K562 (cell line): ENCODE data around the gene FAM78A. TPM values are rescaled to one million over a fixed set of nuclear protein-coding genes. Genes with fewer than 3 reads are reported as not detected.
A peak's percentile ranks its signal among the peaks of the same experiment; 100 is the strongest.

Experiments
- ATAC-seq: fragments of 200-7000 bp; cut with Tn5 transposase; 3 replicates; pipeline ENCODE4 v1.9.1; 2020; ENCODE audit warnings: moderate library complexity
- BruUV-seq: library from RNA; stranded (reverse); fragments of 400-500 nt; replicated peaks from 2 replicates; lab custom pipeline; 2021; lab: Mats Ljungman, UMichigan
- CTCF ChIA-PET: fragments of 300-600 bp; formaldehyde crosslinking; extraction: SDS; loops from one replicate; lab custom pipeline; 2021; ENCODE audit warnings: low intra/inter-chr PET ratio; lab: Yijun Ruan, JAX
- POLR2A ChIA-PET: fragments of 300-600, 350-650 bp; sonication (Branson Sonifier 250); formaldehyde crosslinking; extraction: SDS; loops from one replicate; lab custom pipeline; 2021; ENCODE audit warnings: antibody characterized with exemption, inconsistent platforms; lab: Yijun Ruan, JAX
- DNase-seq, 4 experiments: peaks; one replicate each; pipeline versions ENCODE4 v3.0.0 to v3.0.0-alpha.2; 2011 to 2018; ENCODE audit warnings: low spot score in 3 of 4, mixed read lengths in 3 of 4; ENCODE audit errors: extremely low read depth in 1 of 4
- FAIRE-seq: peaks from 2 replicates; lab custom pipeline; 2011; peaks lifted over from hg19 to GRCh38; lab: Jason Lieb, UNC
- H2AFZ ChIP-seq: 2 replicates; pipeline ENCODE4 v1.6.0; 2011; ENCODE audit warnings: low read depth, low read length, control low read depth, inconsistent platforms
- H3K27ac ChIP-seq: fragments of 200-600 bp; 3 replicates; pipeline ENCODE4 v1.8.0; 2011; ENCODE audit warnings: low read depth, mild to moderate bottlenecking, control low read depth, inconsistent platforms, low read length, moderate library complexity, mixed read lengths; ENCODE audit errors: extremely low read depth
- H3K27me3 ChIP-seq, 2 experiments: fragments of 300-600 bp in 1 of 2; 2 replicates in 1 of 2; 3 replicates in 1 of 2; pipeline versions ENCODE4 v1.6.0 to v1.8.0; 2011; ENCODE audit warnings: inconsistent platforms in 2 of 2, low read length in 2 of 2, mild to moderate bottlenecking in 1 of 2, mixed read lengths in 1 of 2, moderate library complexity in 1 of 2; ENCODE audit not compliant: control insufficient read depth in 2 of 2, insufficient read depth in 2 of 2
- H3K36me3 ChIP-seq: fragments of 300-600 bp; 3 replicates; pipeline ENCODE4 v1.8.0; 2011; ENCODE audit warnings: mild to moderate bottlenecking, low read length, inconsistent platforms; ENCODE audit not compliant: control insufficient read depth, insufficient read depth
- H3K4me1 ChIP-seq, 2 experiments: fragments of 200-600 bp in 1 of 2; replicated peaks in 1 of 2; 2 replicates in 1 of 2; 3 replicates in 1 of 2; pipeline versions ENCODE4 v1.5.1 to v1.8.0; 2011; ENCODE audit warnings: inconsistent platforms in 2 of 2, low read length in 2 of 2, mild to moderate bottlenecking in 1 of 2, mixed read lengths in 1 of 2, moderate library complexity in 1 of 2; ENCODE audit not compliant: control insufficient read depth in 2 of 2, insufficient read depth in 2 of 2
- H3K4me2 ChIP-seq: 2 replicates; pipeline ENCODE4 v1.6.1; 2011; ENCODE audit warnings: low read length, control low read depth, inconsistent platforms, mixed read lengths; ENCODE audit not compliant: insufficient read depth
- H3K4me3 ChIP-seq: fragments of 200-600 bp; sonication (generic), shearing (Covaris generic); 2 replicates; pipeline ENCODE4 v1.5.1; 2016; ENCODE audit warnings: control low read depth, inconsistent platforms
- H3K79me2 ChIP-seq: fragments of 200-600 bp; 3 replicates; pipeline ENCODE4 v1.8.0; 2011; ENCODE audit warnings: low read length, inconsistent platforms; ENCODE audit not compliant: control insufficient read depth, insufficient read depth
- H3K9ac ChIP-seq, 2 experiments: 2 replicates each; pipeline versions ENCODE4 v1.6.0 to v1.6.1; 2011; ENCODE audit warnings: low read depth in 2 of 2, low read length in 2 of 2, control low read depth in 1 of 2, inconsistent platforms in 1 of 2, mild to moderate bottlenecking in 1 of 2, mixed read lengths in 1 of 2; ENCODE audit not compliant: insufficient read depth in 1 of 2
- H3K9me1 ChIP-seq: one replicate; pipeline ENCODE4 v1.6.0; 2011; ENCODE audit warnings: inconsistent platforms, mild to moderate bottlenecking, low read length, moderate library complexity; ENCODE audit not compliant: control insufficient read depth, insufficient read depth
- H3K9me3 ChIP-seq: replicated peaks from 2 replicates; pipeline ENCODE4 v1.5.1; 2011; ENCODE audit warnings: low read depth, low read length, inconsistent platforms; ENCODE audit not compliant: control insufficient read depth, insufficient read depth
- H4K20me1 ChIP-seq: replicated peaks from 2 replicates; pipeline ENCODE4 v1.6.1; 2011; ENCODE audit warnings: low read length, inconsistent platforms, mixed read lengths; ENCODE audit not compliant: control insufficient read depth, insufficient read depth
- ADNP ChIP-seq: fragments of 200-800 bp; sonication (Bioruptor generic); IDR thresholded peaks from 2 replicates; pipeline ENCODE4 v1.6.1; 2016; ENCODE audit warnings: missing genetic modification characterization, missing compliant biosample characterization
- E2F1 ChIP-seq: sonication (generic); formaldehyde crosslinking; IDR thresholded peaks from 2 replicates; pipeline ENCODE4 v1.8.1; 2023; ENCODE audit warnings: mild to moderate bottlenecking, missing genetic modification reagents, moderate library complexity
- HNRNPUL1 ChIP-seq: fragments of 200-400 bp; formaldehyde crosslinking; IDR thresholded peaks from 2 replicates; pipeline ENCODE4 v1.6.1; 2017; ENCODE audit warnings: low read length
- PYGO2 ChIP-seq: fragments of 450-650 bp; IDR thresholded peaks from 2 replicates; pipeline ENCODE4 v1.6.1; 2016; ENCODE audit warnings: mild to moderate bottlenecking, missing genetic modification characterization, moderate library complexity, missing compliant biosample characterization
- SMARCA4 ChIP-seq: fragments of 450-650 bp; IDR thresholded peaks from 2 replicates; pipeline ENCODE4 v1.6.1; 2016
- ZNF436 ChIP-seq: fragments of 250-450, 450-650 bp; sonication (Bioruptor Pico); formaldehyde crosslinking; IDR thresholded peaks from 2 replicates; pipeline ENCODE4 v1.7.0; 2020; ENCODE audit warnings: mild to moderate bottlenecking
- WGBS: fragments of 100-300 bp; shearing (Covaris generic); methylation state at CpG from one replicate; pipeline ENCODE4 v1.1.6; 2016; ENCODE audit warnings: low coverage, mixed read lengths; ENCODE audit not compliant: insufficient coverage; ENCODE audit errors: missing lambda C conversion rate; 5-methylcytosine and 5-hydroxymethylcytosine counted together
- in situ Hi-C: fragments of 300-500 bp; cut with MboI; formaldehyde crosslinking; loops from 4 replicates; pipeline ENCODE4 v1.15.0; 2018; ENCODE audit warnings: inconsistent platforms, mixed read lengths
- intact Hi-C: fragments of 100-400 bp; cut with micrococcal nuclease; formaldehyde crosslinking; loops from 2 replicates; pipeline ENCODE4 v1.14.2; 2022
- polyA plus RNA-seq, 8 experiments: library from polyadenylated mRNA; depleted of rRNA in 4 of 8; stranded (reverse) in 5 of 8; unstranded in 3 of 8; fragments of >200 nt; fragmentation: Nextera tagmentation in 2 of 8; fragmentation: Illumina TruSeq in 1 of 8; extraction: Ambion mirVana in 2 of 8; extraction: Trizol in 1 of 8; gene quantifications; 2 replicates each; pipeline versions ENCODE4 v1.2.1 to v1.2.3, GENCODE V29; 2011 to 2014; ENCODE audit warnings: inconsistent platforms in 1 of 8, missing spikeins in 1 of 8
- total RNA-seq, 7 experiments: library from RNA; depleted of rRNA in 6 of 7; stranded (reverse); fragments of >200 nt in 6 of 7; fragmentation: Illumina TruSeq in 2 of 7; extraction: Trizol in 2 of 7; gene quantifications; 2 replicates each; pipeline versions ENCODE4 v1.2.1 to v1.2.3, GENCODE V29; 2011 to 2021; ENCODE audit warnings: low replicate concordance in 1 of 7
- TF ChIP-seq, protein P1 (sequence below), 2 experiments: fragments of 450-650 bp in 1 of 2; sonication (generic) in 1 of 2; formaldehyde crosslinking; conservative IDR thresholded peaks; 2 replicates each; pipeline versions ENCODE4 v1.4.0 to v1.8.1; 2020 to 2022; ENCODE audit warnings: mild to moderate bottlenecking in 1 of 2, missing genetic modification reagents in 1 of 2

The FAM78A gene
- total and polyA plus RNA-seq, 9 of the 15 experiments (the other 6 are each of a cell fraction or from before 2014, with no cell fraction given) = 0.56 to 103 (median 55.2) TPM

GRCh38 chr9:131270171-131271015, 5.9 kb downstream of the FAM78A start:
- peak overlapping the region; percentile 73 for H3K4me2 ChIP-seq
- peaks cover 96% of the 10 kb centered on the region for H3K79me2 ChIP-seq
- H3K27ac ChIP-seq = peak overlapping the region; percentile 75
- no TSS peak for BruUV-seq
- peak overlapping the region; percentile 79 for H2AFZ ChIP-seq
- WGBS = 42% methylated on average over 20 of the region's 20 CpGs
- H3K36me3 ChIP-seq = peaks cover 61% of the 10 kb centered on the region
- peak; percentile 10 for ATAC-seq
- peak; percentile 92 to 94 (median 94) for DNase-seq
- peak; percentile 37 for FAIRE-seq
- ChIA-PET POLR2A (interaction anchor here (0.6 to 14.6 kb wide), 10 partner anchors 8 to 560 kb away, joined by 3 to 338 read pairs (median 4); partner anchors contain the start of gene NUP214), CTCF (no interaction called here)
- H4K20me1 ChIP-seq = peaks cover 22% of the 10 kb centered on the region
- H3K4me3 ChIP-seq = no peak overlapping the region
- peaks cover 14% of the 10 kb centered on the region for H3K9me1 ChIP-seq
- H3K9me3 ChIP-seq = no peaks in the 10 kb centered on the region
- no peaks in the 10 kb centered on the region; a peak in 1 of 5 replicates for H3K27me3 ChIP-seq
- intact Hi-C loops = no loop called here
- peak overlapping the region; percentile 52 to 80 for H3K9ac ChIP-seq
- TF ChIP-seq HNRNPUL1 = no peak
- TF ChIP-seq, protein P1, sequence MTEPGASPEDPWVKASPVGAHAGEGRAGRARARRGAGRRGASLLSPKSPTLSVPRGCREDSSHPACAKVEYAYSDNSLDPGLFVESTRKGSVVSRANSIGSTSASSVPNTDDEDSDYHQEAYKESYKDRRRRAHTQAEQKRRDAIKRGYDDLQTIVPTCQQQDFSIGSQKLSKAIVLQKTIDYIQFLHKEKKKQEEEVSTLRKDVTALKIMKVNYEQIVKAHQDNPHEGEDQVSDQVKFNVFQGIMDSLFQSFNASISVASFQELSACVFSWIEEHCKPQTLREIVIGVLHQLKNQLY (CRISPR knock-in tag; conservative IDR thresholded peaks at IDR 0.05) = 0 out of 4 replicates have a peak, but pooled peaks of 1 of the 2 experiments have one; percentile 30
- no peak for TF ChIP-seq ZNF436 (CRISPR knock-in tag)
- no peak for TF ChIP-seq SMARCA4
- TF ChIP-seq PYGO2 (tag) = no peak
- TF ChIP-seq E2F1 = 0 out of 2 replicates have a peak, but pooled peaks have one; percentile 18
- TF ChIP-seq ADNP (tag) = no peak
- in situ Hi-C loops = no loop called here
- H3K4me1 ChIP-seq = peaks cover 47 to 91% of the 10 kb centered on the region in 2 experiments
